ENCODE data around the gene ATG3. TPM values are rescaled to one million over a fixed set of nuclear protein-coding genes. Genes with fewer than 3 reads are reported as not detected.

Gene ATG3
- total and polyA plus RNA-seq, 4 donors, result 28.6 to 51.1 (median 37.4) TPM

DNA sequence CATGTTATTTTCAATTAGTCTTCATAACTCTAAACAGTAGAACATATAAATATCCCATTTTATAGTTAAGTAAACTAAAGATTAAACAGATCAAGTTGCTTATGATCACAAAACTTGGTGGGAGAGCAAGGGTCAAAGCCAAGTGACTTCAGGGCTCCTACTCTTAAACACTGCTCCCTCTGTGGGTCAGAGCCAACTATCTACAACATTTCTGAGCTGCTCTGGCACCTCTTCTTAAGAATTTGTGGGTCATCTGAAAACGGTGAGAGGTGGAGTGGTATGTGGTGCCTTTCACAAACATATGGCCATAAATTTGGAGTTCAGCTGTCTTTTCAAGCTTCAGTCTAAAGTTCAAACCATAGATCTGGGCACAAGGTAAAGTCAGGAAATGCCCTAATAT, 10.9 kb downstream of the ATG3 start (continued):
- TF ChIP-seq, protein P1, sequence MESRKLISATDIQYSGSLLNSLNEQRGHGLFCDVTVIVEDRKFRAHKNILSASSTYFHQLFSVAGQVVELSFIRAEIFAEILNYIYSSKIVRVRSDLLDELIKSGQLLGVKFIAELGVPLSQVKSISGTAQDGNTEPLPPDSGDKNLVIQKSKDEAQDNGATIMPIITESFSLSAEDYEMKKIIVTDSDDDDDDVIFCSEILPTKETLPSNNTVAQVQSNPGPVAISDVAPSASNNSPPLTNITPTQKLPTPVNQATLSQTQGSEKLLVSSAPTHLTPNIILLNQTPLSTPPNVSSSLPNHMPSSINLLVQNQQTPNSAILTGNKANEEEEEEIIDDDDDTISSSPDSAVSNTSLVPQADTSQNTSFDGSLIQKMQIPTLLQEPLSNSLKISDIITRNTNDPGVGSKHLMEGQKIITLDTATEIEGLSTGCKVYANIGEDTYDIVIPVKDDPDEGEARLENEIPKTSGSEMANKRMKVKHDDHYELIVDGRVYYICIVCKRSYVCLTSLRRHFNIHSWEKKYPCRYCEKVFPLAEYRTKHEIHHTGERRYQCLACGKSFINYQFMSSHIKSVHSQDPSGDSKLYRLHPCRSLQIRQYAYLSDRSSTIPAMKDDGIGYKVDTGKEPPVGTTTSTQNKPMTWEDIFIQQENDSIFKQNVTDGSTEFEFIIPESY (IDR thresholded peaks at IDR 0.05), result no peak
- TF ChIP-seq, protein P2, sequence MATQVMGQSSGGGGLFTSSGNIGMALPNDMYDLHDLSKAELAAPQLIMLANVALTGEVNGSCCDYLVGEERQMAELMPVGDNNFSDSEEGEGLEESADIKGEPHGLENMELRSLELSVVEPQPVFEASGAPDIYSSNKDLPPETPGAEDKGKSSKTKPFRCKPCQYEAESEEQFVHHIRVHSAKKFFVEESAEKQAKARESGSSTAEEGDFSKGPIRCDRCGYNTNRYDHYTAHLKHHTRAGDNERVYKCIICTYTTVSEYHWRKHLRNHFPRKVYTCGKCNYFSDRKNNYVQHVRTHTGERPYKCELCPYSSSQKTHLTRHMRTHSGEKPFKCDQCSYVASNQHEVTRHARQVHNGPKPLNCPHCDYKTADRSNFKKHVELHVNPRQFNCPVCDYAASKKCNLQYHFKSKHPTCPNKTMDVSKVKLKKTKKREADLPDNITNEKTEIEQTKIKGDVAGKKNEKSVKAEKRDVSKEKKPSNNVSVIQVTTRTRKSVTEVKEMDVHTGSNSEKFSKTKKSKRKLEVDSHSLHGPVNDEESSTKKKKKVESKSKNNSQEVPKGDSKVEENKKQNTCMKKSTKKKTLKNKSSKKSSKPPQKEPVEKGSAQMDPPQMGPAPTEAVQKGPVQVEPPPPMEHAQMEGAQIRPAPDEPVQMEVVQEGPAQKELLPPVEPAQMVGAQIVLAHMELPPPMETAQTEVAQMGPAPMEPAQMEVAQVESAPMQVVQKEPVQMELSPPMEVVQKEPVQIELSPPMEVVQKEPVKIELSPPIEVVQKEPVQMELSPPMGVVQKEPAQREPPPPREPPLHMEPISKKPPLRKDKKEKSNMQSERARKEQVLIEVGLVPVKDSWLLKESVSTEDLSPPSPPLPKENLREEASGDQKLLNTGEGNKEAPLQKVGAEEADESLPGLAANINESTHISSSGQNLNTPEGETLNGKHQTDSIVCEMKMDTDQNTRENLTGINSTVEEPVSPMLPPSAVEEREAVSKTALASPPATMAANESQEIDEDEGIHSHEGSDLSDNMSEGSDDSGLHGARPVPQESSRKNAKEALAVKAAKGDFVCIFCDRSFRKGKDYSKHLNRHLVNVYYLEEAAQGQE (IDR thresholded peaks at IDR 0.05), result no peak

DNA sequence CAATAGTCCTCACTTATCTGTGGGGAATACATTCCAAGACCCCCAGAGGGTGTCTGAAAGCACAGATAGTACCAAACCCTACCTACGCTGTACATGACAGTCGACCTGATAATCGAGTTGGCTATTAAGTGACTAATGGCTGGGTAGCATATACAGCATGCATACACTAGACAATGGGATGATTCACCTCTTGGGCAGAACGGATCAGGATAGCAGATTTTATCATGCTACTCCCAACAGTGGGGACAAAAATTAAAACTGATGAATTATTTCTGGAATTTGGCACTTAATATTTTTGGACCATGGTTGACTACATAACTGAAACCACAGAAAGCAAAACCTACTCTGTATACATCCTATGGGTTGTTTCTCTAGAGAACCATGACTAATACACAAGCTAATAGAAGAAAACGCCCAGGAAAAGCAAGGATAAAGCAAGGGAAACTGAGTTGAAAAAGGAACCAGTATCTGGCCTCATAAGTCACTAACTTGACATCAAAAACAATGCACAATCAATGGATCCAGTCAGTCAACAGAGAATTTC, 15.5 kb downstream of the ATG3 start:
- WGBS, result 96% methylated on average over 5 of the region's 5 CpGs
- TF ChIP-seq JUND (IDR thresholded peaks at IDR 0.05), result no peak
- TF ChIP-seq FOXA1 (IDR thresholded peaks at IDR 0.05), result no peak
- TF ChIP-seq RXRA (IDR thresholded peaks at IDR 0.05), result no peak
- TF ChIP-seq YY1 (IDR thresholded peaks at IDR 0.05), result no peak
- no peak for TF ChIP-seq TAF1 (conservative IDR thresholded peaks at IDR 0.05)
- TF ChIP-seq EGR1 (IDR thresholded peaks at IDR 0.05; ENCODE audit: low read depth in 2 of 2), result no peak
- TF ChIP-seq, protein P2 (IDR thresholded peaks at IDR 0.05), result no peak
- no peak for TF ChIP-seq HNF4G (IDR thresholded peaks at IDR 0.05)
- H3K9me3 ChIP-seq (ENCODE audit: control insufficient read depth in 4 of 4, low read length in 3 of 4), result no peaks in the 10 kb centered on the region
- no peak for DNase-seq (ENCODE audit: low spot score)
- H3K27ac ChIP-seq (ENCODE audit: low read depth in 1 of 2, low read length in 2 of 2), result no peak overlapping the region
- no peaks in the 10 kb centered on the region for H3K27me3 ChIP-seq (ENCODE audit: control insufficient read depth in 4 of 4, insufficient read depth in 4 of 4, low read length in 3 of 4)
- no peak overlapping the region for H3K4me3 ChIP-seq (ENCODE audit: low read depth in 1 of 3, low read length in 3 of 3)
- H3K9ac ChIP-seq (ENCODE audit: low read depth in 1 of 2, low read length in 2 of 2), result no peak overlapping the region
- H3K4me1 ChIP-seq (ENCODE audit: control insufficient read depth in 4 of 4, insufficient read depth in 4 of 4, low read length in 3 of 4), result peaks cover 0 to 1% (median 0%) of the 10 kb centered on the region in 4 donors
- H3K36me3 ChIP-seq (ENCODE audit: control insufficient read depth in 4 of 4, insufficient read depth in 3 of 4, low read depth in 1 of 4, low read length in 3 of 4), result peaks cover 1 to 30% (median 24%) of the 10 kb centered on the region in 4 donors

Data from liver (tissue), 9 donors.